IgD-negative memory B cell (primary cell): ENCODE data around the gene SSBP4. TPM values are rescaled to one million over a fixed set of nuclear protein-coding genes. Genes with fewer than 3 reads are reported as not detected.

Experiments used
- H3K27ac Mint-ChIP-seq, 3 donors: one replicate each; pipeline ENCODE4 v1.8.0; 2020 to 2022; ENCODE audit warnings: mild to moderate bottlenecking in 3 of 3, mixed read lengths in 3 of 3, moderate library complexity in 1 of 3
- H3K27me3 Mint-ChIP-seq: one replicate; pipeline ENCODE4 v1.8.0; 2021; ENCODE audit warnings: mixed read lengths
- H3K36me3 Mint-ChIP-seq: one replicate; pipeline ENCODE4 v1.8.0; 2020; ENCODE audit warnings: mild to moderate bottlenecking, mixed read lengths
- H3K4me1 Mint-ChIP-seq, 3 donors: one replicate each; pipeline ENCODE4 v1.8.0; 2020 to 2022; ENCODE audit warnings: mixed read lengths in 3 of 3, mild to moderate bottlenecking in 1 of 3
- H3K4me3 Mint-ChIP-seq, 4 donors: one replicate each; pipeline ENCODE4 v1.8.0; 2020 to 2022; ENCODE audit warnings: mild to moderate bottlenecking in 4 of 4, mixed read lengths in 4 of 4, moderate library complexity in 3 of 4
- H3K9me3 Mint-ChIP-seq, 3 donors: one replicate each; pipeline ENCODE4 v1.8.0; 2020 to 2021; ENCODE audit warnings: mixed read lengths in 3 of 3, mild to moderate bottlenecking in 1 of 3
- polyA plus RNA-seq: library from polyadenylated mRNA; unstranded; fragments of 300-500 nt; fragmentation: Illumina TruSeq; gene quantifications from one replicate; pipeline ENCODE4 v1.2.3, GENCODE V29; 2021

Gene SSBP4
- polyA plus RNA-seq, 1 donor from 2014 or later: 97.4 TPM

GRCh38 chr19:18477974-18478373 is 58.8 kb downstream of the SSBP4 start:
- H3K9me3 Mint-ChIP-seq: no peaks in the 10 kb centered on the region

GRCh38 chr19:18478545-18479311 is 59.5 kb downstream of the SSBP4 start:
- Mint-ChIP-seq H3K4me3 (peak overlapping the region in 2 of 4 donors; percentile 68 to 88), H3K27me3 (no peaks in the 10 kb centered on the region), H3K9me3 (no peaks in the 10 kb centered on the region), H3K27ac (peak overlapping the region in 2 of 3 donors; percentile 76 to 95), H3K36me3 (no peaks in the 10 kb centered on the region), H3K4me1 (peaks cover 20 to 46% (median 25%) of the 10 kb centered on the region in 3 donors)

More at GRCh38 chr19:18477974-18478373, 58.8 kb downstream of the SSBP4 start:
- Mint-ChIP-seq H3K4me1 (peaks cover 21 to 46% (median 25%) of the 10 kb centered on the region in 3 donors), H3K36me3 (no peaks in the 10 kb centered on the region), H3K27ac (peak overlapping the region in 2 of 3 donors; percentile 57 to 80), H3K27me3 (no peaks in the 10 kb centered on the region), H3K4me3 (no peak overlapping the region)

- no peaks in the 10 kb centered on the region for H3K27me3 Mint-ChIP-seq
- H3K4me1 Mint-ChIP-seq: peaks cover 20 to 49% (median 29%) of the 10 kb centered on the region in 3 donors
- peak overlapping the region in 1 of 3 donors; percentile 68 for H3K27ac Mint-ChIP-seq
- H3K36me3 Mint-ChIP-seq: no peaks in the 10 kb centered on the region
- H3K4me3 Mint-ChIP-seq: peak overlapping the region in 2 of 4 donors; percentile 45 to 49
- no peaks in the 10 kb centered on the region for H3K9me3 Mint-ChIP-seq
Measured at GRCh38 chr19:18480006-18480691, 61.0 kb downstream of the SSBP4 start.

- no peak overlapping the region for H3K27ac Mint-ChIP-seq
Measured at GRCh38 chr19:18481505-18482222, 62.5 kb downstream of the SSBP4 start.

GRCh38 chr19:18483119-18483890 is 64.1 kb downstream of the SSBP4 start:
- Mint-ChIP-seq H3K36me3 (no peaks in the 10 kb centered on the region), H3K4me3 (no peak overlapping the region), H3K9me3 (no peaks in the 10 kb centered on the region), H3K27me3 (no peaks in the 10 kb centered on the region), H3K27ac (peak overlapping the region in 1 of 3 donors; percentile 98), H3K4me1 (peaks cover 15 to 37% (median 23%) of the 10 kb centered on the region in 3 donors)

More at GRCh38 chr19:18481505-18482222, 62.5 kb downstream of the SSBP4 start:
- H3K4me1 Mint-ChIP-seq: peaks cover 16 to 47% (median 24%) of the 10 kb centered on the region in 3 donors
- no peaks in the 10 kb centered on the region for H3K27me3 Mint-ChIP-seq
- no peaks in the 10 kb centered on the region for H3K36me3 Mint-ChIP-seq
- no peaks in the 10 kb centered on the region for H3K9me3 Mint-ChIP-seq
- peak overlapping the region in 1 of 4 donors; percentile 28 for H3K4me3 Mint-ChIP-seq

Other genes starting within 250 kb of the SSBP4 start
- 473 TPM for gene IFI30, start 245.6 kb upstream of the SSBP4 start, polyA plus RNA-seq
- 16.6 TPM for gene MPV17L2, start 226.2 kb upstream of the SSBP4 start, polyA plus RNA-seq
- gene RAB3A, start 215.4 kb upstream of the SSBP4 start, polyA plus RNA-seq: 1.5 TPM
- gene PDE4C, start 193.0 kb upstream of the SSBP4 start, polyA plus RNA-seq: not detected
- 1.4 TPM for gene IQCN, start 144.9 kb upstream of the SSBP4 start, polyA plus RNA-seq
- gene JUND, start 137.8 kb upstream of the SSBP4 start, polyA plus RNA-seq: 164 TPM
- gene LSM4, start 96.3 kb upstream of the SSBP4 start, polyA plus RNA-seq: 137 TPM
- 8.4 TPM for gene PGPEP1, start 78.8 kb upstream of the SSBP4 start, polyA plus RNA-seq
- gene GDF15, start 33.2 kb upstream of the SSBP4 start, polyA plus RNA-seq: not detected
- gene LRRC25, start 21.8 kb upstream of the SSBP4 start, polyA plus RNA-seq: 14.9 TPM
- gene ISYNA1, start 18.7 kb downstream of the SSBP4 start, polyA plus RNA-seq: 17.2 TPM
- 19.7 TPM for gene ELL, start 102.7 kb downstream of the SSBP4 start, polyA plus RNA-seq
- gene FKBP8, start 124.2 kb downstream of the SSBP4 start, polyA plus RNA-seq: 120 TPM
- 82.8 TPM for gene KXD1, start 138.5 kb downstream of the SSBP4 start, polyA plus RNA-seq
- 1,891 TPM for gene UBA52, start 152.5 kb downstream of the SSBP4 start, polyA plus RNA-seq
- gene REX1BD, start 169.4 kb downstream of the SSBP4 start, polyA plus RNA-seq: 138 TPM
- 0.38 TPM for gene CRLF1, start 187.4 kb downstream of the SSBP4 start, polyA plus RNA-seq
- not detected for gene TMEM59L, start 193.5 kb downstream of the SSBP4 start, polyA plus RNA-seq
- gene KLHL26, start 217.6 kb downstream of the SSBP4 start, polyA plus RNA-seq: 3.2 TPM